Hepatocyte (in vitro differentiated cells): ENCODE measurements around the gene PRDM16. TPM values are rescaled to one million over a fixed set of nuclear protein-coding genes. Genes with fewer than 3 reads are reported as not detected.

ENCODE experiments used
- DNase-seq: peaks from one replicate; pipeline ENCODE4 v3.0.0-alpha.2; 2016; ENCODE audit warnings: low spot score
- H2AFZ ChIP-seq: fragments of 200-600 bp; sonication (generic); 2 replicates; pipeline ENCODE4 v1.6.0; 2016; ENCODE audit warnings: antibody characterized with exemption, mild to moderate bottlenecking
- H3K27ac ChIP-seq: fragments of 200-600 bp; sonication (generic); 2 replicates; pipeline ENCODE4 v1.5.1; 2016; ENCODE audit warnings: mild to moderate bottlenecking
- H3K27me3 ChIP-seq: fragments of 200-600 bp; sonication (generic); 2 replicates; pipeline ENCODE4 v1.6.1; 2016
- H3K36me3 ChIP-seq: fragments of 200-600 bp; sonication (generic); replicated peaks from 2 replicates; pipeline ENCODE4 v1.5.1; 2016; ENCODE audit warnings: low read depth; ENCODE audit not compliant: insufficient read depth
- H3K4me1 ChIP-seq: fragments of 200-600 bp; sonication (generic); 2 replicates; pipeline ENCODE4 v1.5.1; 2016; ENCODE audit warnings: mild to moderate bottlenecking, moderate library complexity; ENCODE audit not compliant: insufficient read depth
- H3K4me2 ChIP-seq: fragments of 200-600 bp; sonication (generic); 2 replicates; pipeline ENCODE4 v1.6.0; 2016
- H3K4me3 ChIP-seq: fragments of 200-600 bp; sonication (generic); 2 replicates; pipeline ENCODE4 v1.5.1; 2016; ENCODE audit warnings: mild to moderate bottlenecking
- H3K79me2 ChIP-seq: fragments of 200-600 bp; sonication (generic); 2 replicates; pipeline ENCODE4 v1.6.0; 2017; ENCODE audit warnings: mild to moderate bottlenecking
- H3K9me2 ChIP-seq: fragments of 200-600 bp; sonication (generic); replicated peaks from 2 replicates; pipeline ENCODE4 v1.6.0; 2017; ENCODE audit warnings: mild to moderate bottlenecking; ENCODE audit not compliant: insufficient read depth
- H3K9me3 ChIP-seq: fragments of 200-600 bp; sonication (generic); 2 replicates; pipeline ENCODE4 v1.5.1; 2016; ENCODE audit warnings: low read depth, mild to moderate bottlenecking
- H4K20me1 ChIP-seq: fragments of 200-600 bp; sonication (generic); 2 replicates; pipeline ENCODE4 v1.6.0; 2016; ENCODE audit warnings: mild to moderate bottlenecking; ENCODE audit not compliant: insufficient read depth, poor library complexity, severe bottlenecking
- CTCF ChIP-seq: fragments of 200-600 bp; sonication (generic); IDR thresholded peaks from 2 replicates; pipeline ENCODE4 v1.5.1; 2016; ENCODE audit warnings: antibody characterized with exemption, mild to moderate bottlenecking; ENCODE audit not compliant: poor library complexity
- EZH2 ChIP-seq: fragments of 200-600 bp; sonication (generic); IDR thresholded peaks from 2 replicates; pipeline ENCODE4 v1.6.1; 2016; ENCODE audit warnings: antibody characterized with exemption, mild to moderate bottlenecking, borderline replicate concordance
- EZH2phosphoT487 ChIP-seq: fragments of 200-600 bp; sonication (generic); IDR thresholded peaks from one replicate; pipeline ENCODE4 v1.6.1; 2018; ENCODE audit warnings: antibody characterized with exemption, mild to moderate bottlenecking, low read depth, moderate library complexity; ENCODE audit not compliant: unreplicated experiment, severe bottlenecking
- WGBS: methylation state at CpG from one replicate; pipeline ENCODE4 v1.1.6; 2016; ENCODE audit warnings: low lambda C conversion rate; ENCODE audit errors: missing lambda C conversion rate; 5-methylcytosine and 5-hydroxymethylcytosine counted together
- polyA plus RNA-seq: library from polyadenylated mRNA; unstranded; fragments of >200 nt; fragmentation: Nextera tagmentation; extraction: Ambion mirVana; gene quantifications from 2 replicates; pipeline ENCODE4 v1.2.1, GENCODE V29; 2016
- total RNA-seq: library from RNA; depleted of rRNA; stranded (reverse); fragments of >200 nt; gene quantifications from 2 replicates; pipeline ENCODE4 v1.2.3, GENCODE V29; 2014

Gene PRDM16
- total and polyA plus RNA-seq, 2 experiments from 2014 or later = 8.1 to 9.9 TPM

GRCh38 chr1:3160647-3161145 lies 91.7 kb downstream of the PRDM16 start:
- no peak overlapping the region for H3K4me2 ChIP-seq
- H3K4me3 ChIP-seq = no peak overlapping the region
- no peaks in the 10 kb centered on the region for H4K20me1 ChIP-seq
- H3K9me3 ChIP-seq = no peaks in the 10 kb centered on the region
- TF ChIP-seq EZH2phosphoT487 = no peak
- no peak for TF ChIP-seq EZH2
- TF ChIP-seq CTCF = no peak
- H3K27me3 ChIP-seq = no peaks in the 10 kb centered on the region
- no peaks in the 10 kb centered on the region for H3K79me2 ChIP-seq
- H3K4me1 ChIP-seq = no peaks in the 10 kb centered on the region
- WGBS = 87% methylated on average over 12 of the region's 12 CpGs
- no peaks in the 10 kb centered on the region for H3K36me3 ChIP-seq
- H2AFZ ChIP-seq = no peak overlapping the region
- no peak overlapping the region for H3K27ac ChIP-seq
- DNase-seq = no peak
- H3K9me2 ChIP-seq = no peaks in the 10 kb centered on the region

- no peak overlapping the region for H3K4me3 ChIP-seq
- 86% methylated on average over 29 of the region's 30 CpGs for WGBS
- H2AFZ ChIP-seq = no peak overlapping the region
- no peak overlapping the region for H3K27ac ChIP-seq
- no peaks in the 10 kb centered on the region for H3K79me2 ChIP-seq
- no peaks in the 10 kb centered on the region for H3K9me2 ChIP-seq
- no peaks in the 10 kb centered on the region for H3K36me3 ChIP-seq
- no peak overlapping the region for H3K4me2 ChIP-seq
- no peak for DNase-seq
- no peak for TF ChIP-seq CTCF
- no peak for TF ChIP-seq EZH2phosphoT487
- TF ChIP-seq EZH2 = no peak
- no peaks in the 10 kb centered on the region for H3K4me1 ChIP-seq
- H3K9me3 ChIP-seq = no peaks in the 10 kb centered on the region
- H3K27me3 ChIP-seq = no peaks in the 10 kb centered on the region
- H4K20me1 ChIP-seq = no peaks in the 10 kb centered on the region
Observed at GRCh38 chr1:3161176-3161840, 92.3 kb downstream of the PRDM16 start.

- no peak for TF ChIP-seq EZH2
- TF ChIP-seq EZH2phosphoT487 = no peak
- TF ChIP-seq CTCF = no peak
- no peak for DNase-seq
- H3K9me3 ChIP-seq = no peaks in the 10 kb centered on the region
- H3K4me1 ChIP-seq = no peaks in the 10 kb centered on the region
- no peaks in the 10 kb centered on the region for H3K9me2 ChIP-seq
- no peak overlapping the region for H2AFZ ChIP-seq
- H3K27me3 ChIP-seq = no peaks in the 10 kb centered on the region
- H4K20me1 ChIP-seq = no peaks in the 10 kb centered on the region
- no peaks in the 10 kb centered on the region for H3K36me3 ChIP-seq
- H3K4me3 ChIP-seq = no peak overlapping the region
- H3K79me2 ChIP-seq = no peaks in the 10 kb centered on the region
- 73% methylated on average over 27 of the region's 27 CpGs for WGBS
- no peak overlapping the region for H3K4me2 ChIP-seq
- no peak overlapping the region for H3K27ac ChIP-seq
Observed at GRCh38 chr1:3162322-3162882, 93.4 kb downstream of the PRDM16 start.
